ENCODE measurements around the gene LENG9.

DNA sequence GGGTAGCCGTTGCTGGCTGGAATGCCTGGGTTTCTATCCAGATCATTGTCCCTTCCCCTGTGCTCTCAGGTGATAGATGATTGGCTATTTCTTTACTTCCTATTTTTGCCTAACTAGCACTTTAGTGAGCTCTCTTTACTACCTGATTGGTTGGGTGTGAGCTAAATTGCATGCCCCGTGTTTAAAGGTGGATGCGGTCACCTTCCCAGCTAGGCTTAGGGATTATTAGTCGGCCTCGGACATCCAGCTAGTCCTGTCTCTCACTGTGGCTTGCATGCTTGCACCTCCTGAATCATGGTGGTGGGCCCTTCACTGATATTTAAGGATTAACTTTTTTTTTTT is 38.2 kb downstream of the LENG9 start:
- TF ChIP-seq, protein P1, sequence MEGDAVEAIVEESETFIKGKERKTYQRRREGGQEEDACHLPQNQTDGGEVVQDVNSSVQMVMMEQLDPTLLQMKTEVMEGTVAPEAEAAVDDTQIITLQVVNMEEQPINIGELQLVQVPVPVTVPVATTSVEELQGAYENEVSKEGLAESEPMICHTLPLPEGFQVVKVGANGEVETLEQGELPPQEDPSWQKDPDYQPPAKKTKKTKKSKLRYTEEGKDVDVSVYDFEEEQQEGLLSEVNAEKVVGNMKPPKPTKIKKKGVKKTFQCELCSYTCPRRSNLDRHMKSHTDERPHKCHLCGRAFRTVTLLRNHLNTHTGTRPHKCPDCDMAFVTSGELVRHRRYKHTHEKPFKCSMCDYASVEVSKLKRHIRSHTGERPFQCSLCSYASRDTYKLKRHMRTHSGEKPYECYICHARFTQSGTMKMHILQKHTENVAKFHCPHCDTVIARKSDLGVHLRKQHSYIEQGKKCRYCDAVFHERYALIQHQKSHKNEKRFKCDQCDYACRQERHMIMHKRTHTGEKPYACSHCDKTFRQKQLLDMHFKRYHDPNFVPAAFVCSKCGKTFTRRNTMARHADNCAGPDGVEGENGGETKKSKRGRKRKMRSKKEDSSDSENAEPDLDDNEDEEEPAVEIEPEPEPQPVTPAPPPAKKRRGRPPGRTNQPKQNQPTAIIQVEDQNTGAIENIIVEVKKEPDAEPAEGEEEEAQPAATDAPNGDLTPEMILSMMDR (IDR thresholded peaks at IDR 0.05; ENCODE audit: insufficient read depth, low read depth, low read length) = no peak
- TF ChIP-seq EZH2 (IDR thresholded peaks at IDR 0.05; ENCODE audit: insufficient read depth, low read length) = no peak
